Left hindlimb (tissue), 1 donor: ENCODE data around the gene CA9.

Experiments used
- DNase-seq: peaks from one replicate; pipeline ENCODE4 v3.0.0-alpha.2; 2018

The CA9 gene

DNA sequence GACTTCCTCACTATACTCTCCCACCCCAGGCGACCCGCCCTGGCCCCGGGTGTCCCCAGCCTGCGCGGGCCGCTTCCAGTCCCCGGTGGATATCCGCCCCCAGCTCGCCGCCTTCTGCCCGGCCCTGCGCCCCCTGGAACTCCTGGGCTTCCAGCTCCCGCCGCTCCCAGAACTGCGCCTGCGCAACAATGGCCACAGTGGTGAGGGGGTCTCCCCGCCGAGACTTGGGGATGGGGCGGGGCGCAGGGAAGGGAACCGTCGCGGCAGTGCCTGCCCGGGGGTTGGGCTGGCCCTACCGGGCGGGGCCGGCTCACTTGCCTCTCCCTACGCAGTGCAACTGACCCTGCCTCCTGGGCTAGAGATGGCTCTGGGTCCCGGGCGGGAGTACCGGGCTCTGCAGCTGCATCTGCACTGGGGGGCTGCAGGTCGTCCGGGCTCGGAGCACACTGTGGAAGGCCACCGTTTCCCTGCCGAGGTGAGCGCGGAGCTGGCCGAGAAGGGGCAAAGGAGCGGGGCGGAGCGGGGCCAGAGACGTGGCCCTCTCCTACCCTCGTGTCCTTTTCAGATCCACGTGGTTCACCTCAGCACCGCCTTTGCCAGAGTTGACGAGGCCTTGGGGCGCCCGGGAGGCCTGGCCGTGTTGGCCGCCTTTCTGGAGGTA, 2.1 kb downstream of the CA9 start:
- DNase-seq: peak; percentile 82

DNA sequence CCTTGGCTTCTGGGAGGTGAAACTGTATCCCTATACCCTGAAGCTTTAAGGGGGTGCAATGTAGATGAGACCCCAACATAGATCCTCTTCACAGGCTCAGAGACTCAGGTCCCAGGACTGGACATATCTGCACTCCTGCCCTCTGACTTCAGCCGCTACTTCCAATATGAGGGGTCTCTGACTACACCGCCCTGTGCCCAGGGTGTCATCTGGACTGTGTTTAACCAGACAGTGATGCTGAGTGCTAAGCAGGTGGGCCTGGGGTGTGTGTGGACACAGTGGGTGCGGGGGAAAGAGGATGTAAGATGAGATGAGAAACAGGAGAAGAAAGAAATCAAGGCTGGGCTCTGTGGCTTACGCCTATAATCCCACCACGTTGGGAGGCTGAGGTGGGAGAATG, 5.4 kb downstream of the CA9 start:
- no peak for DNase-seq

DNA sequence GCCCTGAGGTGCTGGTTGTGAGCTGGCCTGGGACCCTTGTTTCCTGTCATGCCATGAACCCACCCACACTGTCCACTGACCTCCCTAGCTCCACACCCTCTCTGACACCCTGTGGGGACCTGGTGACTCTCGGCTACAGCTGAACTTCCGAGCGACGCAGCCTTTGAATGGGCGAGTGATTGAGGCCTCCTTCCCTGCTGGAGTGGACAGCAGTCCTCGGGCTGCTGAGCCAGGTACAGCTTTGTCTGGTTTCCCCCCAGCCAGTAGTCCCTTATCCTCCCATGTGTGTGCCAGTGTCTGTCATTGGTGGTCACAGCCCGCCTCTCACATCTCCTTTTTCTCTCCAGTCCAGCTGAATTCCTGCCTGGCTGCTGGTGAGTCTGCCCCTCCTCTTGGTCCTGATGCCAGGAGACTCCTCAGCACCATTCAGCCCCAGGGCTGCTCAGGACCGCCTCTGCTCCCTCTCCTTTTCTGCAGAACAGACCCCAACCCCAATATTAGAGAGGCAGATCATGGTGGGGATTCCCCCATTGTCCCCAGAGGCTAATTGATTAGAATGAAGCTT, 6.1 kb downstream of the CA9 start:
- DNase-seq: no peak

DNA sequence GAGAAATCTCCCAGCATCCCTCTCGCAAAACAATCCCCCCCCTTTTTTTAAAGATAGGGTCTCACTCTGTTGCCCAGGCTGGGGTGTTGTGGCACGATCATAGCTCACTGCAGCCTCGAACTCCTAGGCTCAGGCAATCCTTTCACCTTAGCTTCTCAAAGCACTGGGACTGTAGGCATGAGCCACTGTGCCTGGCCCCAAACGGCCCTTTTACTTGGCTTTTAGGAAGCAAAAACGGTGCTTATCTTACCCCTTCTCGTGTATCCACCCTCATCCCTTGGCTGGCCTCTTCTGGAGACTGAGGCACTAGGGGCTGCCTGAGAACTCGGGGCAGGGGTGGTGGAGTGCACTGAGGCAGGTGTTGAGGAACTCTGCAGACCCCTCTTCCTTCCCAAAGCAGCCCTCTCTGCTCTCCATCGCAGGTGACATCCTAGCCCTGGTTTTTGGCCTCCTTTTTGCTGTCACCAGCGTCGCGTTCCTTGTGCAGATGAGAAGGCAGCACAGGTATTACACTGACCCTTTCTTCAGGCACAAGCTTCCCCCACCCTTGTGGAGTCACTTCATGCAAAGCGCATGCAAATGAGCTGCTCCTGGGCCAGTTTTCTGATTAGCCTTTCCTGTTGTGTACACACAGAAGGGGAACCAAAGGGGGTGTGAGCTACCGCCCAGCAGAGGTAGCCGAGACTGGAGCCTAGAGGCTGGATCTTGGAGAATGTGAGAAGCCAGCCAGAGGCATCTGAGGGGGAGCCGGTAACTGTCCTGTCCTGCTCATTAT, 6.8 kb downstream of the CA9 start:
- DNase-seq: no peak

DNA sequence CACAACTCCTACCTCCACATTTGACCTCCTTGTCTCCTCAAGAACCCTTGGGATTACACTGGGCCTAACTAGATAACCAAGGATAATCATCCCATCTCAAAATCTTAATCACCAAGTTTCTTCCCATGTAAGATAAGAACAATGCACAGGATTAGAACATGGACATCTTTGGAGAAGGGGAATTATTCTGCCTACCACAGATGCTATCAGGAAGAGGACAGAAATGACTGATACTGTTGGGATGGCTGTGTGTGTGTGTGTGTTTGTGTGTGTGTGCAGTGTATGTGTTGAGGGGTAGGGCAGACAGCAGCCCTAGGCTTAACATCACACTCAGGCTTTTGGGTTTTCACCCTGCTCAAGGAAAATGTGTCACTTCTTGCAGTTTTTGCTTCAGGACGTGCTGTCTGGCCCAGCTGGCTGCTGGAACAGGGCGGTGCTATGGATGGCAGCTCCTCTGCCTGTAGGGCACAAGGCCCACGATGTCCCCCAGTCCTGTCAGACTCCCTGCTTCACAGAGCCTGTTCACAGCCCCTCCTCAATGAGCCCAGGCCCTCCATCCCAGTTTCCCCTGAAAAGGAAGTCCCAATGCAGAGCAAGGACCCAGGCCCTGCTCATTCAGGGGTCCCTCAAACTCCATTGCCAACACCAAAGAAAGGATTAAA, 7.7 kb downstream of the CA9 start:
- DNase-seq: no peak

DNA sequence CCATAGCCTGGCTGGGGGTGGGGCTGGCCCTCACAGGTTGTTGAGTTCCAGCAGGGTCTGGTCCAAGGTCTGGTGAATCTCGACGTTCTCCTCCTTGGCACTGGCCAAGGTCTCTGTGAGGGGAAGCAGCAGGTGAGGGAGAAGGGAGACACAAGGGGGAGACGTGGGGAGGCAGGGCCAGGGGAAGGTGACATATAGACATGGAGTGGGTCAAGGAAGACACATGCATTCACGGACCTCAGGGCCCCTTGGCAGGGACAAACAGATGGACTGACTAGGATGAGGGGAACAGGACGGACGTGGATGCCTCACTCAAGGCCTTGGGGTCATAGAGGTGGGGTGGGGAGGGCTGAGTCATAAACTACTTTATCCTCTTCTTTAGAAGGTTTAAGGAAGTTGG, 8.3 kb downstream of the CA9 start:
- no peak for DNase-seq

DNA sequence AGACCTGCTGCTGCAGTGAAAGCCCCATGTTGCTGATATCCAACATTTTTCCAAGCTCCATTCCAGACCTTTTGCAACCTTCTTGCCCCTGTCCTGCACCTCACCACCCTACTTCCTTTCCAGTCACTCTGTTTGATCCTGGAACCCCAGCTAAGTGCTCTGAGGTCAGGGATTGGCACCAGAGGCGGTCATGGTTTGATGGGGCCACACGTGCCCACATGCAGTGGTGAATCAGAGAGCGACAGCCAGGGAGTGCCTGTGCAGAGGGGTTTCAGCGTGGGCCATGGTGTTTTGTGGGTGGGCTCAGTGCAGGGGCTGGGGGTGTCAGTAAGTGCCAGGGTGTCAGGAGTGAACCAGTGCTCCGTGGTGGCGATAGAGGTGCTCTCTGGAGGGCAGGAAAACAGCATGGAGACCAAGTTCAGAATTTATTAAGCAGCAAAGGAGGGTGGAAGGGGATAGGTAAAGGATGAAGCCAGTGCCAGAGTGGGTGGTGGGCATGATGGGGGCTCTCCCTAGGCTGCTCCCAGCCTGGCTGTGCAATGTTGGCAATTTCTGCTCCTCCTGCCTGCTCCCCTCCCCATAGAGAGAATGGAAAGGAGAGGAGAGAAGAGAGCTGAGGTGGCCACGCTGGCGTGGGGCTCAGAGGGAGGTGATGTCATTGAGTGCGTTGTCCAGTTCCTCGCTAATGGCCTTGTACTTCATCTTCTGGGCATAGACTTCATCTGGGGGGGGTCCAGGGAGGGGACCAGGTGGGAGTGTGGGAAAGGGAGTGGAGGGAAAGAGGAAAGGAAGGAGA, 9.0 kb downstream of the CA9 start:
- DNase-seq: no peak

DNA sequence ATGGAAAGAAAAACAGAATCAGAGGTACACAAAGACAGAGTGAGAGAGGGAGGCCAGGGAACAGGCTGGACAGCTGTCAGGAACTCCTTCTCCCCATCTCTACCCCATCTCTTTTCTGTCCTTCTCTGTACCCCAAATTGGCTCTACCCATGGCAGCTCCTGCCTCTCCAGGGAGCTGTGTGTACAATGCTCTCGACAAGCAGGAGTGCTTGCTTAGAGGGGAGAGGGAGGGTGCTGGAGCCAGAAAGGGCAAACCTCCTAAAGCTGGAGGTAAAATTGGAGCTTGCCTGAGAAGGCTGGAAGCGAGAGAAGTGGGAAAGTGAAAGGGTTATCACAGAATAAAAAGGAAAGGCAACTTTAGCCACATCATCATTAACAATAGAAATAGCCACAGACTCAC, 9.6 kb downstream of the CA9 start:
- DNase-seq: no peak

DNA sequence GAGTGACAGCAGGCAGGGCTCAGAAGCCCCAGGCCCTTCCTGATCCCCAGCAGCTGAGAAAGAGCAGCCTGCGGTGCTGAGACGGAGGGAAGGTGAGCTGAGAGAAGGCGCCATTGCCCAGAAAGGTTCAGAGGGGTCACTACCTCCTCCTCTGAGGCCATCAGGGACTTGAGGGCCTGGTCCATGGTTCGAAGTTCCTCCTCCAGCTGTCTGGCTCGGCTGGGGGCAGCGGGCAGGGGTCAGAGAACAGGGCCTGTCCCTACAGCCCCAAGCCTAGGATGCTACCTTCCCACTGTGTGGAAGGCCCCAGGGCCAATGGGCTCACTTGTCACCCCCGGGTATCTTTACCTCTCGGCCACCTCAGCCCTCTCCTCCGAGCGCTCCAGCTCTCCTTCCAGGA, 11.2 kb downstream of the CA9 start:
- no peak for DNase-seq

DNA sequence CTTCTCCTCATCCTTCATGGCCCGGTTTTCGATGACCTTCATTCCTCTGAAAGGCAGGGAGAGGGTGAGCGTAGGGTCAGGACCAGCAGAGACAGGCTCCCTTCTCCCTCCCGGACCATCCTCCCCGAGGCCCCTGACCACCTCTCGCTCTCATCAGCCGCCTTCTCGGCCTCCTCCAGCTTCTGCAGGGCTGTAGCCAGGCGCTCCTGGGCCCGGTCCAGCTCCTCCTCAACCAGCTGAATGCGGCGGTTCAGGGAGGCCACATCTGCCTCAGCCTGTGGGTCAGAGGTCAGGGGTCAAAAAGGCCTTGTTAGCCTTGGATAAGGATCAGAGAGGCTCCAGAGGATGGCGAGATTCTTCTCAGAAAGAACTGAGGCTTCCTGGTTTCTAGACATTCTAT, 11.8 kb downstream of the CA9 start:
- no peak for DNase-seq

DNA sequence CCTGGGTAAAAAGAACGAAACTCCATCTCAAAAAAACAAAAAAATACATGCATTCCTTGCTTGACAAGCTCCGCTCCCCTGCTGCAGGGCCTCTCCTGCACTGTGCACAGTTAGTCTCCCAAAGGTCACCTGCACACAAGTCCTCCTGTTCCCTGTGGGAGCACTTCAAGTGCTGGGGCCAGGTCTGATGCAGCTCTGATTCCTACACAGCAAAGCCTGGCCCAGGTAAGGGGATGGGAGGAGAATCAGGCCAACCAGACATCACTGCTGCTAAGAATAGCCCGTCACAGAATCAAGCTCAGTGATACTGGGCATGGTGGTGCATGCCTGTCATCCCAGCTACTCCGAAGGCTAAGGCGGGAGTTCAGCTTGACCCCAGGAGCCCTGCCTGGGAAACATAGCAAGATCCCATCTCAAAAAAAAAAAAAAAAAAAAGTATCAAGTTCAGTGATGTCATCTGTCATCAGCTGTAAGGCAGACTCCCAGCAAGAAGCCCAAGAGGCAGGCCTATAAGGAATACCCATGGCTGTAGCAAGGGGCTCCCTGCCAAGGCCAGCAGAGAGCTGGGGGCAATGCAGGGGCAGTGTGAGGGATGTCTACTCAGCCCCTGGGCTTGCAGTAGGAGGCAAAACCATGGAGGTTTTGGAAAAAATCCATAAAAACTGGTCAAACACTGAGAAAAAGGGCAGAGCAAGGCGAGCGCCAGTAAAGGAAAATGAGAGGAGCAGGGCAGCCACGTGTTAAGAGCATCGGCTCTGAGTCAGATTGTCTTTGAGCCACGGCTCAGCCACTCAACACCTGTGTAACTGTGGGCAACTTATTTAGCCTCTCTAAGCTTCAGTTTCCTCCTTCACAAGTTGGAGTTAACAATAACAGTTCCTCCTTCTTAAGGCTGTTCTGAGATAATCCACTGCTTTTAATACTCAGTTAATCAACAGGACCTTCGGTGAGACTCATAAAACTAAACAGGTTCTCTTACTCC, 12.8 kb downstream of the CA9 start:
- no peak for DNase-seq

DNA sequence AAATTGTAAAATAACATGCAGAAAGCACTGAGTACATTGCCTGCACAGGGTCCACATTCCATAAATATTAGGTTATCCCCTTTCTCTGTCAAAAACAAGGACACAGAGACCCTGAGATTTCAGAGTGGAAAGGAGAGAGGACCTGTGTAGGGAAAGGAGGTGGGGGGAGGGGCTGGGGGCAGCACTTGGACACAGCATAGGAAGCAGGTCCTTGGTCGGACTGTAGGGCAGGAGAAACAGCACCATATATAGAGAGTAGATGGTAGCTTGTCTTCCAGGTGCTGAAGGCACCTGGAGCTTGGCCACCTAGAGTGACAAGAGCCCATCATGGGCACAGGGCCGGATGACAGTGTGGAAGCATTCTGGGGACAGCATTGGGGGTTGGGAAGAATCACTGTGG, 13.6 kb downstream of the CA9 start:
- DNase-seq: no peak

DNA sequence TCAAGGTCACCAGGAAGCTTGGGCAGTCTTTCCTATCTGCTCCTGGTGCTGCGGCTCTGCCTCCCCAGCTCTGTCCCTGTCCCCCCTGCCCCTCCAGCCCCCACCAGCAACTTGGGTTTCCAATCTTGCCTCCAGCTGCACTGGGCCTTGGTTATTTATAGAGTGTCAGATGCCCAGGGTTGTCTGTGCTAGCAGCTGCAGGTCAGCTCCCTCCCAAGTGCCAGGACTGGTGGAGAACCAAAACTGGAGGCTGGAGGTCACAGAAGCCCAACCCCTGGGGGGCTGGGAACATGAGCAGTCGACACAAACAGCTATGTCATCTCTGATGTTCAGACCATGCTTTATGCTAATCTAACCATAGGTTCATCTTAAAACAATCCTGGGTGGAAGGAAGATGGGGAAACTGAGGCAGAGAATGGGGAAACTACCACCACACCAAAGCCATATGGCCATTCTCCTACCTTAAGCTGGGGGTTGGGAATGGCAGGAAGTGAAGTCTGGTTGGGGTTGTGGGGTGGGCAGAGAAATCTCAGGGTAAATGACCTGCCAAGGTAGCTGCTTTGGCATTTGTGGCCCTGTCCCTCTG, 14.3 kb downstream of the CA9 start:
- DNase-seq: no peak

DNA sequence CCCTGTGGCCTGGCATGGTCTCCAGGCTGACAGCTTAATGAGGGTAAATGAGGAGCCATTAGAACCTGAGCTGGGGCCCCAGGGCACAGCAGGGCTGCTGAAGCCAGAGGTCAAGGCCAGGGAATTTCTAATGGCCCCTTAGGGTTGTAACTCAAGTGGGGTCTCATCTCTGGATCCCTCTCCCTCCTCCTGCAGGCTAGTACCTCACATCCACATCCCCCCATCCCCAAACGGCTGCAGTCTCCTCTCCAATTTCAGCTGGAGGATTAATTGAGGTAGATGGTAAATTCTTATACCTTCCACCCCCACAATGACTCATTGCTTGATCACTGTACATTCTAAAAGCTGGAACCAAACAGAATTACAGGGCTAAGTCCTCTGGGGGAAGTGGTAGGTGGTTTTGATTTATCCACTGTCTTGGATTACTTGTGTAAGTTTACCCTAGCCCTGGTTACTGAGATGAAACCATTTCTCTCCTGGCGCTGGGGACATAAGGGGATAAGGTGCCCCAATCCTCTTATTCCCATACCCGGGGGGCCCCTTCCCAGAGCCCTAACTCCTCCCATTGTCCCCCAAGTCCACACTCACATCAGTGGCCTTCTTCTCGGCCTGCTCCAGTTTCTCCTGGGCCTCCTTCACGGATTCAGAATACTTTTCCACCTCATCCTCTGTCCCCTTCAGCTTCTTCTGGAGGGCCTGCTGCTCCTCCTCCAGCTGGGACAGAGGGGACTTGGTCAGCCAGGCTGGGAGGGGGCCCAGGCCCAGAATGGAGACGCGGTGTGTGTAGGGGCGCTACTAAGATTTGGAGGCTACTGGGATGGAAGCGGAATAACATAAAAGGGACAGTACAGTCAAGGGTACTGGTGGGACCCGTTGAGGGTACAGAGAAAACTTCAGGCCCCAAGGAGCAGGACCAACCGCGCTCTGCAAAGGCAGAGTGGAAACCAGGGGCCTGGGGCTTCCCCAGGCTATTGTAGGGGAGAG, 15.1 kb downstream of the CA9 start:
- no peak for DNase-seq

DNA sequence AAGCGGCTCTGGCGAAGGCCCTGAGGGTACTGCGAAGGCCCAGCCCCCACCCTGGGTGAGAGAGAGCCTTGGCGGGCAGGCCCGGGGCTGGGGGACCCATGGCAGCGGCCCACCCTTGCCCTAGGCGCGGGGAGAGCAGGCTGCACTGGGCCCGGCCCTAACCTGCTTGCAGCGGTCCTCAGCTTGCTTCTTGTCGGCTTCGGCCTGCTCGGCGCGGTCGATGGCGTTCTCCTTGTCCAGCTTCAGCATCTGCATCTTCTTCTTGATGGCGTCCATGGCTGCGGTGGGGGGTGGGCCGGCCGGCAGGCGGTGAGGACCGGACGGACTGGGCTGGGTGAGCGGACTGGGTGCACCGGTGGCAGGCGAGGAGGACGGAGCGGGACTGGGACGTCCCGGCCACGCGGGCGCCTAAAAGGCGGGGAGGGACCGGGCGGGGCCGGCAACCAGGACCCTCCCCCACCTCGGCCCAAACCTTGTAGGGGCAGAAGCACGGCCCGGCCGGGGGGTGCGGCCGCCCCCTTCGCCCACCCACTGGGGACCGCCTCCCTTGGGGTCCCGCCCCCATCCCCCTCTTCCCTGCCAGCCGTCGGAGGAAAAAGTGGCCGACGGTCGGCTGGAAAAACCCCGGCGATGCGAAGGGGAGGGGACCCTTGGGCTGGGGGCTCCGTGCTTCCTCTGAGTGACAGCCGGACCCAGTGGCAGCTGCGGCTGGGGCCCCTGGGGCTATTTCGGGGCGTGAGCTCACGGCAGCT, 16.0 kb downstream of the CA9 start, which contains the start of gene TPM2:
TSS of gene TPM2 (minus strand) at position 384 of the 752 bp plus-strand sequence. CDS start at position 276, 108 bp downstream.
- DNase-seq: peak; percentile 87

DNA sequence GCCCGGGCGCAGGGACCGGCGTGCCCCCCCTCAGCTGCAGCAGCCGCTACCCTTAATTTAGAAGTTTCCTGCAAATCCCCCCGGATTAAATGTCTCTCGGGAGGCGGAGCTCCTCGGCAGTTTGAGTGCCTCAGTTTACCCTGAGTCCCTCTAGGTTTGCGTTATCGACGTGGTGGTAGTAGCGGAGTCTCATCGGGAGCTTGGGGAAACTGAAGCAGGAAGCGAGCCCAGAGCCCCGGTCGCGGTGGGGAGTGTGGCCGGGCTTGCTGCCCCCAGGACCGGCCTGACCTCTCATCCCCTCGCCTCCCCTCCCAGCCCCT, 16.5 kb downstream of the CA9 start:
- no peak for DNase-seq

DNA sequence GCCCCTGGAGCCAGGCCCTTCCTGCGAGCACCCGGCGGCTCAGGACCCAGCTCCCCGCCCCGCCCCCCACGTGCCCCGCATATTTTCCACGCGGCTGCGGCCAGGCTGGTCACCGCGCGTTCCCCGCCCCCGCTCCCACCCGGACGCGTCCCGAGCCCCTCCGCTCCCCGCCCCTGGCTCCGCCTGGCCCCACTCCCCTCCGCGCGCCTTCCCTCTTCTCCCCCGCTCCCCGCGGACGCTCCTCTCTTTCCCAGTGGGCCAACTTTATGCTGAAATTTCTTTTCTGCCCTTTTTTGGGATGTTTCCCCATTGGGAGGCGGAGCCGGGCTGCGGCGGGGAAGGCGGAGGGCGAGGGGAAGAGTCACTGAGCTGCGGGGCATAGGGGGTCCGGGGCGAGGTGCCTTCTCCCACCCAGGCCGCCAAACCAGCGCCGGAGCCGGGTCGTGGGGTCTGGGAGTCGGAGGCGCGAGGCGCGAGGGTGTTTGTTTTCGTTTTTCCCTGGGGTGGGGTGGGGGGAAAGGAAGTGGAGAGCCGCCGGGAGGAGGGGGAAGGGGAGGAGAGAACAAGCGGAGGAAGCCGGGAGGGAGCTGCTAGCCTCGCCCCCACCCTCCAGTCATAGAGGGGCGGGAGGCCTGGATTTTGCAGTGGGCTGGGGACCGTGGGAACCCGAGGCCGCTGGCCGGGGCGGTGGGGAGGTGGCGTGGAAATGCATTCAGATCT, 17.0 kb downstream of the CA9 start:
- peak; percentile 89 for DNase-seq

DNA sequence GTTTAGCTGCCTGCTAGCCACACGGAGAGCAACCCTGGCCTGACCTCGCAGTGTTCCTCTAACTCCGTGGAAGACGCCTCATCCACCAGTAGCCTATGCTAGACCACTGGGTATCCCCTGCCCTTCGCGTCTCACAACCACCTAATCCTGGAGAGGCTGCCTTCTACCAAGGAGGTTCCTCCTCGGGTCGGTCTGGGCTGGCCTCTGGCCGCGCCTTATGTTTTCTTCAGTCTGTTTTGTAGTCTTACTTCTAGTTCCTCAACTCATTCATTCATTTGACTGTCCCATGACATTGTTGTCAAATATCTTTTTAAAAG, 17.6 kb downstream of the CA9 start:
- DNase-seq: no peak

DNA sequence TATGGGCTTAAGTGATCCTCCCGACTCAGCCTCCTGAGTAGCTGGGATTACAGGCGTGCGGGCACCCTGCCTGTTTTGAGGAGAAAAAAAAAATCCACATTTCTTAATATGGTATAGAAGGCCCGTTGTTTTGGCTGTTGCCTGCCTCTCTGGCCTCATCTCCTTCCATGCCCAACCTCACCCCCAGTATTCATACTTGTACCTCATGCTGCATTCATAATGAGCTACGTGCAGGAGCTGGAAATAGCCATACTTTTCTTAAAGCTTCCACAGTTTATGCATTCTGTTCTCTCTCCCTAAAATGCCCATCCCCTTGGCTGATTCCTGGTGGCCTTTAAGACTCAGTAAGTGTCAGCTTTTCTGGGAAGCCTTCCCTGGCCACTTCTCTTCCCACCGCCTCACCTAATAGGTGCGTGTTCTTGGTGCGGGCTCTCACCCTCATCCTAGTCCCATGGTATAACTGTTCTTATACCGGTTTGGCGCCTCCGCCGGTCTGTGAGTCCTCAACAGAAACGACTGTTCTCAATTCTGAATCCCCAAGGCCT, 18.1 kb downstream of the CA9 start:
- no peak for DNase-seq
